Neural progenitor cell (in vitro differentiated cells): ENCODE results near the gene FRAS1.

Source experiments
- EZH2 ChIP-seq: fragments of 200-600 bp; sonication (generic); IDR thresholded peaks from 2 replicates; pipeline ENCODE4 v1.6.1; 2017; ENCODE audit warnings: antibody characterized with exemption, mild to moderate bottlenecking, moderate library complexity
- EZH2phosphoT487 ChIP-seq: fragments of 200-600 bp; sonication (generic); IDR thresholded peaks from 2 replicates; pipeline ENCODE4 v1.6.1; 2017; ENCODE audit warnings: antibody characterized with exemption
- TF ChIP-seq, protein P1 (sequence below): fragments of 200-600 bp; sonication (generic); IDR thresholded peaks from 2 replicates; pipeline ENCODE4 v1.5.1; 2017; ENCODE audit warnings: antibody characterized with exemption, mild to moderate bottlenecking

DNA sequence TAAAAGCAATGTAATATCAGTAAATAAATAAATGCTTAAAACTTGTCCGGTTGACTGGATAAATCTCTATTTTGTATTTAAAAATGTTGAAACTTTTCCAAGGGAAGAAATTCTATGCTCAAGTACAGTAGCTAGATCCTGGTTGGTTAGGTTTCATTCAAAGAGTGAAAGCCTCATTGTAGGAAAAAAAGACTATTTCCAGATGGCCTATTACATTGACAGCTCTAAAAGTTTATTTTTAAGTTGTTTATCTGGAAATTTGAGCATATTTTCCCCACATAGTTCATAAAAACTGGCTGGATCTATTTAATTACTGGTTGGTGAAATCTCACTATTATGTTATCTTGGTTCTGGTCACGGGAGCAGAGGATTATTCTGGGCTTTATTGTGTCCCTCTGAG is 38.0 kb downstream of the FRAS1 start:
- TF ChIP-seq, protein P1, sequence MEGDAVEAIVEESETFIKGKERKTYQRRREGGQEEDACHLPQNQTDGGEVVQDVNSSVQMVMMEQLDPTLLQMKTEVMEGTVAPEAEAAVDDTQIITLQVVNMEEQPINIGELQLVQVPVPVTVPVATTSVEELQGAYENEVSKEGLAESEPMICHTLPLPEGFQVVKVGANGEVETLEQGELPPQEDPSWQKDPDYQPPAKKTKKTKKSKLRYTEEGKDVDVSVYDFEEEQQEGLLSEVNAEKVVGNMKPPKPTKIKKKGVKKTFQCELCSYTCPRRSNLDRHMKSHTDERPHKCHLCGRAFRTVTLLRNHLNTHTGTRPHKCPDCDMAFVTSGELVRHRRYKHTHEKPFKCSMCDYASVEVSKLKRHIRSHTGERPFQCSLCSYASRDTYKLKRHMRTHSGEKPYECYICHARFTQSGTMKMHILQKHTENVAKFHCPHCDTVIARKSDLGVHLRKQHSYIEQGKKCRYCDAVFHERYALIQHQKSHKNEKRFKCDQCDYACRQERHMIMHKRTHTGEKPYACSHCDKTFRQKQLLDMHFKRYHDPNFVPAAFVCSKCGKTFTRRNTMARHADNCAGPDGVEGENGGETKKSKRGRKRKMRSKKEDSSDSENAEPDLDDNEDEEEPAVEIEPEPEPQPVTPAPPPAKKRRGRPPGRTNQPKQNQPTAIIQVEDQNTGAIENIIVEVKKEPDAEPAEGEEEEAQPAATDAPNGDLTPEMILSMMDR, result no peak
- TF ChIP-seq EZH2phosphoT487 (no peak), EZH2 (no peak)
